DND-41 (cell line): Measurements from ENCODE around the gene ITPR1.

Experiments
- EZH2 ChIP-seq: IDR thresholded peaks from 3 replicates; pipeline ENCODE4 v1.6.1; 2012; ENCODE audit warnings: borderline replicate concordance, low read depth, mild to moderate bottlenecking, moderate library complexity, low read length, inconsistent platforms; ENCODE audit not compliant: severe bottlenecking
- TF ChIP-seq, protein P1 (sequence below): IDR thresholded peaks from 2 replicates; pipeline ENCODE4 v1.5.1; 2012; ENCODE audit warnings: borderline replicate concordance, low read length, moderate library complexity, mild to moderate bottlenecking; ENCODE audit not compliant: poor library complexity, severe bottlenecking; ENCODE audit errors: extremely low read depth

DNA sequence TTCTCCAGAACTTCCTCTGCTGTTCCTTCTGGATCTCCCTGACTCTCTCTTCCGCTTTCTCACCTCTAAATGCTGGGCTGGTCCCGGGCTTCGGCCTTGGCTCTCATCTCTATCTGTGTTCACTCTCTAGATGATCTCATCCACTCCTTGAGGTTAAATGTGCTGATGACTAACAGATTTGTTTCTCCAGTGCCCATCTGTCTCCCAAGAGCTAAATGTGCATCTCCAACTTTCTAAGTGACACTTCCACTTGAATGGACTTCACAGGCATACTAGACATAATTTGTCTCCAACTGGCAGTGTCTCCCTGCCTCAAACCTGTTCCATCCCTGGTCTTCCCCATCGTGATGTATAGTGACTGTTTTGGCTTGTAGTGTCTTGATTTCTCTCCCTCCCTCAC, 95.3 kb downstream of the ITPR1 start:
- TF ChIP-seq, protein P1, sequence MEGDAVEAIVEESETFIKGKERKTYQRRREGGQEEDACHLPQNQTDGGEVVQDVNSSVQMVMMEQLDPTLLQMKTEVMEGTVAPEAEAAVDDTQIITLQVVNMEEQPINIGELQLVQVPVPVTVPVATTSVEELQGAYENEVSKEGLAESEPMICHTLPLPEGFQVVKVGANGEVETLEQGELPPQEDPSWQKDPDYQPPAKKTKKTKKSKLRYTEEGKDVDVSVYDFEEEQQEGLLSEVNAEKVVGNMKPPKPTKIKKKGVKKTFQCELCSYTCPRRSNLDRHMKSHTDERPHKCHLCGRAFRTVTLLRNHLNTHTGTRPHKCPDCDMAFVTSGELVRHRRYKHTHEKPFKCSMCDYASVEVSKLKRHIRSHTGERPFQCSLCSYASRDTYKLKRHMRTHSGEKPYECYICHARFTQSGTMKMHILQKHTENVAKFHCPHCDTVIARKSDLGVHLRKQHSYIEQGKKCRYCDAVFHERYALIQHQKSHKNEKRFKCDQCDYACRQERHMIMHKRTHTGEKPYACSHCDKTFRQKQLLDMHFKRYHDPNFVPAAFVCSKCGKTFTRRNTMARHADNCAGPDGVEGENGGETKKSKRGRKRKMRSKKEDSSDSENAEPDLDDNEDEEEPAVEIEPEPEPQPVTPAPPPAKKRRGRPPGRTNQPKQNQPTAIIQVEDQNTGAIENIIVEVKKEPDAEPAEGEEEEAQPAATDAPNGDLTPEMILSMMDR = no peak
- TF ChIP-seq EZH2 = no peak
